ENCODE data around the gene PRMT1. TPM values are rescaled to one million over a fixed set of nuclear protein-coding genes. Genes with fewer than 3 reads are reported as not detected.

PRMT1 gene
- 100 to 1,000 TPM; 142 to 300 TPM for total RNA-seq

DNA sequence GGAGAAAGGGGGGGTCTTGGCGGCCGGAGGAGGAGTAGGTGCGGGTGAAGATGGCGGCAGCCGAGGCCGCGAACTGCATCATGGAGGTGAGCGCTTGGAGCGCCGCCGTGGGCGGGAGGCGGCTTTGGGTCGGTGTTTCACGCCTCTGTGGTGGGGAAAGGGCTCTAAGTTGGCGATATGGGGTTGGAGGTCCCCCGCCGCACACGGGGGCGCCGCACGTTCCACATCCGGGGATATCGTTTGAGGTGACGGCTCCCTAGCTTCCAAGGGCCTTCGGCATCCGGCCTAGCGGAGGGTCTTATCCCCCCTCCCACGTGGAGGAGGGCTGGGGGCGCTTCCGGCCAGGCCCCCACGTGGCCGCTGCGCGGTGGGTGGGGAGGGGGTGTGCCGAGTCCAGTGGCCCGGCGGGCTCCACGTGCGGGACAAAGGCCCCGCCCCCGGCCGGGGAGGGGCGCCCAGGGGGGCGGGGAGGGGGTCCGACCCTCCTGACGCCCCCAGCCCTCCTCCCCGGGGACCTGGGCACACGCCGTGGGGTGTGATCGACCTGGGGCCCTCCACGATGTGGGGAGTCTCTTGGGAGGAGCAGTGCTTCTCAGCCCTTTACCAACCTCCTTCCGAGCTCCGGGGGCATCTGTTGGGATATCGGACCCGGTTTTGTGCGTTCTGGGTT lies at the start of gene PRMT1:
Gene PRMT1 (plus strand): TSS at position 41 of the 670 bp plus-strand sequence. CDS start 10 bp downstream, at position 51.
- intact Hi-C loops (cut with DNase I), result loop anchor here (2.0 to 5.0 kb wide), 3 partner anchors 35 to 90 kb away; partner anchors contain the start of genes AP2A1, PRR12 and SCAF1
- DNase-seq (ENCODE audit: low spot score), result no peak
- Histone ChIP-seq H3K4me1 (replicated peaks) (peaks cover 11% of the 10 kb centered on the region), H3K27me3 (replicated peaks; ENCODE audit: insufficient read depth) (no peaks in the 10 kb centered on the region), H3K4me3 (peak within 1 kb of the TSS; percentile 66 to 92), H3K9me3 (no peaks in the 10 kb centered on the region), H3K36me3 (peaks cover 6 to 7% of the 10 kb centered on the region in 2 donors), H3K27ac (peak within 1 kb of the TSS; percentile 83 to 93)
- WGBS, result under 1% methylated on average over 56 of the region's 57 CpGs
- TF ChIP-seq, protein P1, sequence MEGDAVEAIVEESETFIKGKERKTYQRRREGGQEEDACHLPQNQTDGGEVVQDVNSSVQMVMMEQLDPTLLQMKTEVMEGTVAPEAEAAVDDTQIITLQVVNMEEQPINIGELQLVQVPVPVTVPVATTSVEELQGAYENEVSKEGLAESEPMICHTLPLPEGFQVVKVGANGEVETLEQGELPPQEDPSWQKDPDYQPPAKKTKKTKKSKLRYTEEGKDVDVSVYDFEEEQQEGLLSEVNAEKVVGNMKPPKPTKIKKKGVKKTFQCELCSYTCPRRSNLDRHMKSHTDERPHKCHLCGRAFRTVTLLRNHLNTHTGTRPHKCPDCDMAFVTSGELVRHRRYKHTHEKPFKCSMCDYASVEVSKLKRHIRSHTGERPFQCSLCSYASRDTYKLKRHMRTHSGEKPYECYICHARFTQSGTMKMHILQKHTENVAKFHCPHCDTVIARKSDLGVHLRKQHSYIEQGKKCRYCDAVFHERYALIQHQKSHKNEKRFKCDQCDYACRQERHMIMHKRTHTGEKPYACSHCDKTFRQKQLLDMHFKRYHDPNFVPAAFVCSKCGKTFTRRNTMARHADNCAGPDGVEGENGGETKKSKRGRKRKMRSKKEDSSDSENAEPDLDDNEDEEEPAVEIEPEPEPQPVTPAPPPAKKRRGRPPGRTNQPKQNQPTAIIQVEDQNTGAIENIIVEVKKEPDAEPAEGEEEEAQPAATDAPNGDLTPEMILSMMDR (IDR thresholded peaks at IDR 0.05), result no peak
- no peak for TF ChIP-seq POLR2AphosphoS5 (IDR thresholded peaks at IDR 0.05)
- peak; percentile 91 for TF ChIP-seq POLR2A (IDR thresholded peaks at IDR 0.05)

- 91% methylated on average over 9 of the region's 9 CpGs for WGBS
- no peak for DNase-seq (ENCODE audit: low spot score)
- peaks cover 5% of the 10 kb centered on the region for H3K4me1 ChIP-seq (replicated peaks)
- H3K4me3 ChIP-seq, result no peak overlapping the region
- no peaks in the 10 kb centered on the region for H3K9me3 ChIP-seq
- intact Hi-C loops (cut with DNase I), result no loop called here
- no peak overlapping the region for H3K27ac ChIP-seq
- TF ChIP-seq, protein P1 (IDR thresholded peaks at IDR 0.05), result no peak
- TF ChIP-seq POLR2AphosphoS5 (IDR thresholded peaks at IDR 0.05) (no peak), POLR2A (IDR thresholded peaks at IDR 0.05) (no peak)
- peaks cover 0 to 5% of the 10 kb centered on the region in 2 donors for H3K36me3 ChIP-seq
- no peaks in the 10 kb centered on the region for H3K27me3 ChIP-seq (replicated peaks; ENCODE audit: insufficient read depth)
Observed at GRCh38 chr19:49629659-49630058, 47.4 kb upstream of the PRMT1 start.

DNA sequence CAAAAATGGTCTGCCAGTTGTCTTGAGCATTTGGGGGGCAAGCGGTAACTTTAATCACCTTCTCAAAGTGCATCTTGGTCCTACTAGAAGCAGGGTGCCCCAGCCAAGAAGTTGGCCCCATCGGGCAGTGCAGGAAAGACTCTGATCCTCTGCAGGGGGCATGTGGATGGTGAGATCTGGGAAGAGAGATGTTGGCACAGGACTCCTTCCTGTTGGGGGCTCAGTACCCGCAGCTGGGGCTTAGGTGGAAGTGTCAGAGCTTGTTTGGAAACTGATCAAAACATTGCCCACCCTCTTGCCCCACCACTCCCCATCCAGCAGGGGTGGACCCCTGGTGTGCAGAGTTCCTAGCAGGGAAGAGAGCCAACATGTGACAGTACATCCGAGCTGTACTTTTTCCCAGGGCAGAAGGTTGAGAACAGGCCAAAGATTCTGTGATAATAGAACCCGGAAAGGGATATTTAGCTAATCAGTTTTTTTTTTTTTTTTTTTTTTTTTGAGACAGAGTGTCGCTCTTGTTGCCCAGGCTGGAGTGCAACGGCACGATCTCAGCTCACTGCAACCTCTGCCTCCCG lies 46.0 kb upstream of the PRMT1 start:
- intact Hi-C loops (cut with DNase I), result no loop called here
- DNase-seq (ENCODE audit: low spot score), result peak; percentile 32
- WGBS, result 4% methylated on average over 9 of the region's 9 CpGs

DNA sequence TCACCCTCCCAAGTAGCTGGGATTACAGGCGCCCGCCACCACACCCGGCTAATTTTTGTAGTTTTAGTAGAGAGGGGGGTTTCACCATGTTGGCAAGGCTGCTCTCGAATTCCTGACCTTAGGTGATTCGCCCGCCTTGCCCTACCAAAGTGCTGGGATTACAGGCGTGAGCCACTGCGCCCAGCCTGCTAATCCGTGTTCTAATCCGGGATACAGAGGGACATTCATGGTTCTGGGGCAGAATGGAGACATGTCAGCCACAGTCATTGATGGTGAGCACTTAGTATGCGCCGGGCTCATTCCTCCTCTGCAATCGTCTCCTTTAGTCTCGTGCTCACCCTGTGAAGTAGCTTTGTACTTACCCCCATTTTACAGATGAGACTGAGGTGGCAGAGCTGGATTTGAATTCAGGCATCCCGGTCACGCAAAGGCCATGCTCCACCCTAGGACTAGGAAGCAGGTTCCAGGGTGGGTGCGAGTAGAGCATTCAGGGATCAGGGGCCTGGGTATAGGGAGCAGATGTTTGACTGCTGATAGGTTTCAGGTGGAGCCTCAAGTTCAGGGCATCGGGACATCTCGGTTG lies 45.4 kb upstream of the PRMT1 start:
- TF ChIP-seq POLR2A (IDR thresholded peaks at IDR 0.05), result no peak
- no peak for TF ChIP-seq POLR2AphosphoS5 (IDR thresholded peaks at IDR 0.05)
- TF ChIP-seq, protein P1 (IDR thresholded peaks at IDR 0.05), result no peak
- intact Hi-C loops (cut with DNase I), result no loop called here
- peak overlapping the region; percentile 22 to 33 for H3K27ac ChIP-seq
- 89% methylated on average over 19 of the region's 19 CpGs for WGBS
- H3K27me3 ChIP-seq (replicated peaks; ENCODE audit: insufficient read depth), result no peaks in the 10 kb centered on the region
- no peaks in the 10 kb centered on the region for H3K9me3 ChIP-seq
- no peak for DNase-seq (ENCODE audit: low spot score)
- no peaks in the 10 kb centered on the region for H3K36me3 ChIP-seq
- peaks cover 5% of the 10 kb centered on the region for H3K4me1 ChIP-seq (replicated peaks)
- no peak overlapping the region for H3K4me3 ChIP-seq

More for the DNA sequence above, 46.0 kb upstream of the PRMT1 start:
- Histone ChIP-seq H3K9me3 (no peaks in the 10 kb centered on the region), H3K4me3 (no peak overlapping the region), H3K27me3 (replicated peaks; ENCODE audit: insufficient read depth) (no peaks in the 10 kb centered on the region), H3K36me3 (no peaks in the 10 kb centered on the region), H3K27ac (peak overlapping the region; percentile 27 to 33), H3K4me1 (replicated peaks) (peaks cover 5% of the 10 kb centered on the region)
- TF ChIP-seq POLR2A (IDR thresholded peaks at IDR 0.05) (no peak), POLR2AphosphoS5 (IDR thresholded peaks at IDR 0.05) (peak; percentile 25)
- TF ChIP-seq, protein P1 (IDR thresholded peaks at IDR 0.05), result no peak
